Vagina (tissue), 2 donors: ENCODE measurements around the gene ZMIZ1. TPM values are rescaled to one million over a fixed set of nuclear protein-coding genes. Genes with fewer than 3 reads are reported as not detected.

Source experiments
- DNase-seq, 2 donors: peaks; one replicate each; pipeline ENCODE4 v3.0.0-alpha.2; 2017; ENCODE audit errors: extremely low spot score in 2 of 2
- H3K27ac ChIP-seq: fragments of 200-600 bp; sonication (generic); one replicate; pipeline ENCODE4 v1.5.1; 2019
- H3K27me3 ChIP-seq: fragments of 200-600 bp; sonication (generic); one replicate; pipeline ENCODE4 v1.5.1; 2019
- H3K36me3 ChIP-seq, 2 donors: fragments of 200-600 bp; sonication (generic); one replicate each; pipeline ENCODE4 v1.5.1; 2017 to 2019
- H3K4me1 ChIP-seq: fragments of 200-600 bp; sonication (generic); one replicate; pipeline ENCODE4 v1.5.1; 2019
- H3K4me3 ChIP-seq, 2 donors: fragments of 200-600 bp; sonication (generic); 1 replicate in 1 of 2; 2 replicates in 1 of 2; pipeline ENCODE4 v1.5.1; 2016 to 2019
- H3K9me3 ChIP-seq: fragments of 200-600 bp; sonication (generic); one replicate; pipeline ENCODE4 v1.5.1; 2019
- CTCF ChIP-seq, 3 experiments: fragments of 450-650 bp in 2 of 3; fragments of 200-600 bp in 1 of 3; sonication (generic) in 1 of 3; IDR thresholded peaks; one replicate each; pipeline ENCODE4 v1.5.1; 2017 to 2019; ENCODE audit warnings: antibody characterized with exemption in 3 of 3, mild to moderate bottlenecking in 2 of 3, moderate library complexity in 2 of 3
- POLR2A ChIP-seq, 2 donors: fragments of 450-650 bp; IDR thresholded peaks; one replicate each; pipeline ENCODE4 v1.6.1; 2017; ENCODE audit warnings: antibody characterized with exemption in 2 of 2, mild to moderate bottlenecking in 2 of 2, moderate library complexity in 2 of 2
- POLR2AphosphoS5 ChIP-seq, 2 donors: sonication (generic); formaldehyde crosslinking; IDR thresholded peaks; one replicate each; pipeline ENCODE4 v1.9.0; 2017; ENCODE audit warnings: antibody characterized with exemption in 2 of 2, mild to moderate bottlenecking in 2 of 2, low read depth in 1 of 2; ENCODE audit not compliant: insufficient read depth in 1 of 2
- intact Hi-C: fragments of 100-400 bp; cut with DNase I; formaldehyde crosslinking; loops from one replicate; pipeline ENCODE4 v1.15.1; 2023
- total RNA-seq: library from RNA; depleted of rRNA; stranded (reverse); fragments of >200 nt; gene quantifications from one replicate; pipeline ENCODE4 v1.2.3, GENCODE V29; 2016

The ZMIZ1 gene
- total RNA-seq, 1 donor from 2014 or later: 61.4 TPM

- Histone ChIP-seq H3K27me3 (no peaks in the 10 kb centered on the region), H3K9me3 (no peaks in the 10 kb centered on the region), H3K4me3 (no peak overlapping the region), H3K36me3 (peaks cover 0 to 19% of the 10 kb centered on the region in 2 donors), H3K4me1 (peaks cover 78% of the 10 kb centered on the region), H3K27ac (peak overlapping the region; percentile 43)
- TF ChIP-seq POLR2AphosphoS5 (IDR thresholded peaks at IDR 0.05; ENCODE audit: insufficient read depth in 1 of 2, low read depth in 1 of 2): peak in 1 of 2 donors; percentile 34
- no peak for TF ChIP-seq CTCF (IDR thresholded peaks at IDR 0.05)
- intact Hi-C loops: no loop called here
- no peak for DNase-seq
Observed at GRCh38 chr10:79162861-79163665, 94.3 kb downstream of the ZMIZ1 start.

DNA sequence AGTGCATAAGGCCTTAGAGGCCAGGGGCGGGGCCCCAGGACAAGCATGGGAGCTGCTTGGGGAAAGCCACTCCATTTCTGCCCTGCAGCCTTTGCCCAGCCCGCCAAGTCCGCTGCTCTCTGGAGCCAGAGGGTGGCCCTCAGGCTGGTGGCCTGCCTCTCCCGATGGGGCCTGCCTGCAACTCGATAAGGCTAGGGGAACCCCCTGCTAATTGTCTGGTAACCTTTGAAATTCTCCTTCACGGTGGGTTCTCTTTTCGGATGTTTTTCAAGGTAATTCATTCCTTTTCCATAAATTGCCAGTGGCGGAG, 94.9 kb downstream of the ZMIZ1 start:
- Histone ChIP-seq H3K27ac (no peak overlapping the region), H3K9me3 (no peaks in the 10 kb centered on the region), H3K36me3 (peaks cover 0 to 19% of the 10 kb centered on the region in 2 donors), H3K4me3 (no peak overlapping the region), H3K4me1 (peaks cover 73% of the 10 kb centered on the region), H3K27me3 (no peaks in the 10 kb centered on the region)
- DNase-seq: no peak
- TF ChIP-seq CTCF (IDR thresholded peaks at IDR 0.05): no peak
- TF ChIP-seq POLR2AphosphoS5 (IDR thresholded peaks at IDR 0.05; ENCODE audit: insufficient read depth in 1 of 2, low read depth in 1 of 2): no peak
- TF ChIP-seq POLR2A (IDR thresholded peaks at IDR 0.05): no peak
- intact Hi-C loops: no loop called here

DNA sequence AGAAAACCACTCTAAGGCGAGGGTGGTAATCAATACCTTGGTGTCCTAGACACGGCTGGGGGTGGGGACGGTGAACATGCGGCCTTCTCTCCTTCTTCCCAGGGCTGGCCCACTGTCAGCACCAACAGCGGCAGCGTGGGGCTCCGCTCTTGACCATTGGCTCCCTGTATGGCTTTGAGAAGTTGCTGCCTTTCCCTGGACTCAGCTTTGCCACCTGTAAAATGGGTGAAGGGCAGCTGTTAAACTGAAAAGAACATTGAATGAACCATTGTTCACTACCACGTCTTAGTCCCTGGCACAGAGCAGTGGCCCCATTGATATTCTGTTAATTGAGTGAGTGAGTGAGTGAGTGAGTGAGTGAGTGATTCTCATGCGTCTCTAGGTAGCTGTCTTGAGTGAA, 95.3 kb downstream of the ZMIZ1 start:
- peaks cover 0 to 19% of the 10 kb centered on the region in 2 donors for H3K36me3 ChIP-seq
- H3K9me3 ChIP-seq: no peaks in the 10 kb centered on the region
- H3K27ac ChIP-seq: no peak overlapping the region
- H3K4me3 ChIP-seq: no peak overlapping the region
- TF ChIP-seq POLR2AphosphoS5 (IDR thresholded peaks at IDR 0.05; ENCODE audit: insufficient read depth in 1 of 2, low read depth in 1 of 2): no peak
- TF ChIP-seq CTCF (IDR thresholded peaks at IDR 0.05): no peak
- TF ChIP-seq POLR2A (IDR thresholded peaks at IDR 0.05): no peak
- DNase-seq: no peak
- H3K27me3 ChIP-seq: no peaks in the 10 kb centered on the region
- intact Hi-C loops: no loop called here
- peaks cover 68% of the 10 kb centered on the region for H3K4me1 ChIP-seq

DNA sequence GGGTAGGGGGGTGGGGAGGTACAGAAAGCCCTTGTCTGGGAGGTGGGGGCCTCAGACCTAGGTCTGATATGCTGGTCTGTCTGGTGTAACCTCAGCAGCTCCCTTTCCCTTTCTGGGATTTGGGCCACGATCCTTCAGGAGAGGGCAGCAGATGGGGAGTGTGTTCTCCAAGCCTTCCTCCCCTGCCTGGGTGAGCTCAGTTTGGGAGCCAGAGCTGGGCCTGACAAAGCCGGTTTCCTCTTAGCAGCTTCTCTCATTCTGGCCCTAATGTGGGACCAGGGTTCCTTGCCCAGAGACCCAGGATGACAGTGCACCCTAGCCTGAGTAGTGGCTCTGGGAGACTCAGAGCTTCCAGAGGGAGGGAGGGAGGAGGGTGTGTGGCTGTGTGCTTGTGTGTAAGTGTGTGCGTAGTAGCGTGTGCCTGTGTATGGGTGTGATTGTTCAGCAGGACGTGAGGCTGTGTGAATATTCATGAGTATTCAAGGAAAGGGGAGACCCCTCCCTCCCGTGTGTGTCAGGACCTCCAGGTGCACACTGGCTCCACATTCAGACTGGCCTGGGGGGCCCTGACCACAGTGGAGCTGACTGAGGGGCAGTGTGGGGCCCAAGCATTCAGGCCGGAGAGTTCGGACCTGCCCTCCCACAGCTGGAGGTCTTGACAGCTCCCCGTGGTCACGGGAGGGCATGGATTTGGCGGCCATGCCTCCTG, 96.5 kb downstream of the ZMIZ1 start:
- no peaks in the 10 kb centered on the region for H3K27me3 ChIP-seq
- H3K4me3 ChIP-seq: no peak overlapping the region
- no peaks in the 10 kb centered on the region for H3K9me3 ChIP-seq
- TF ChIP-seq POLR2AphosphoS5 (IDR thresholded peaks at IDR 0.05; ENCODE audit: insufficient read depth in 1 of 2, low read depth in 1 of 2): no peak
- no peak for TF ChIP-seq CTCF (IDR thresholded peaks at IDR 0.05)
- TF ChIP-seq POLR2A (IDR thresholded peaks at IDR 0.05): no peak
- intact Hi-C loops: no loop called here
- H3K36me3 ChIP-seq: peaks cover 0 to 19% of the 10 kb centered on the region in 2 donors
- H3K27ac ChIP-seq: peak overlapping the region; percentile 38
- DNase-seq: no peak
- peaks cover 57% of the 10 kb centered on the region for H3K4me1 ChIP-seq

DNA sequence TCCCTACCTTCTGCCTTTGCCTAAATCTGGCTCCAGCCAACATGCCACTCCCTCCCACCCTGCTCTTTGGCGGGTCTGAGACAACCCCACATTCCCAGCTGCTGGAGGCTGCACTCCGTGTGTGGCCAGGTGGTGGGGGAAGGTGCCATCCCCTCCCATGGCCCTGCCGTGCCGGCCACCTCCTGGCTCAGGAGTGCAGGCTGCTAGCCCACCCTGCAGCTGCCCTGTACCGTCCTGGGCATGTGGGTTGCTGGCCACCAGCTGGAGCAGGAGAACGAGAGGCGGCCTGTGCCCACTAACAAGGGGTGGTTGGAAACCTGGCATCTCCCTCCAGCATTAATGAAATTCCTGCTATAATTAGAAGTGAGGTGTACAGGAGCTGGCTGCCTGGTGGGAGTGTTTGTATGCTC, 97.6 kb downstream of the ZMIZ1 start:
- intact Hi-C loops: no loop called here
- no peaks in the 10 kb centered on the region for H3K9me3 ChIP-seq
- H3K4me3 ChIP-seq: no peak overlapping the region
- TF ChIP-seq POLR2A (IDR thresholded peaks at IDR 0.05) (no peak), POLR2AphosphoS5 (IDR thresholded peaks at IDR 0.05; ENCODE audit: insufficient read depth in 1 of 2, low read depth in 1 of 2) (no peak), CTCF (IDR thresholded peaks at IDR 0.05) (no peak)
- peaks cover 0 to 19% of the 10 kb centered on the region in 2 donors for H3K36me3 ChIP-seq
- no peak overlapping the region for H3K27ac ChIP-seq
- no peaks in the 10 kb centered on the region for H3K27me3 ChIP-seq
- peaks cover 46% of the 10 kb centered on the region for H3K4me1 ChIP-seq
- DNase-seq: no peak
